Measurements from ENCODE around the gene PLXNB3.

Gene PLXNB3

DNA sequence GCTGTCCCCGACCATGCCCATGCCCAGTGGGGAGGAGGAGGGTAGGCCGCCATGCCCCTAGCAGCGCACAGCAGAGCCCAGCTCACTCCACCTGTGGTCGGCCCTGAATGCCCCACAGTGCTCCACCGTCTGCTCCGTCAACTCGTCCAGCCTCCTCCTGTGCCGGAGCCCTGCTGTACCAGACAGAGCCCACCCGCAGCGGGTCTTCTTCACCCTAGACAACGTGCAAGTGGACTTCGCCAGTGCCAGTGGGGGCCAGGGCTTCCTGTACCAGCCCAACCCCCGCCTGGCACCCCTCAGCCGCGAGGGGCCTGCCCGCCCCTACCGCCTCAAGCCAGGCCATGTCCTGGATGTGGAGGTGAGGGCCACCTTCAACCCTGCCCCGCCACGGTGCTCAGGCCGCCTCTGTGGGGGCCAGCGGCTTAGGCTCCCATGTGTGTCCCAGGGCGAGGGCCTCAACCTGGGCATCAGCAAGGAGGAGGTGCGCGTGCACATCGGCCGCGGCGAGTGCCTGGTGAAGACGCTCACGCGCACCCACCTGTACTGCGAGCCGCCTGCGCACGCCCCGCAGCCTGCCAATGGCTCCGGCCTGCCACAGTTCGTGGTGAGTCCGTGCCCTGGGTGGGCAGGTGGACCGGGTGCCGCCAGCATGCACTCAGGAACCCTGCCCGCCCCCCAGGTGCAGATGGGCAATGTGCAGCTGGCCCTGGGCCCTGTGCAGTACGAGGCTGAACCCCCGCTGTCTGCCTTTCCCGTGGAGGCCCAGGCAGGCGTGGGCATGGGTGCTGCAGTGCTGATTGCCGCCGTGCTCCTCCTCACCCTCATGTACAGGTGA is 9.9 kb downstream of the PLXNB3 start:
- no peak overlapping the region for H3K4me3 ChIP-seq (ENCODE audit: low read length)
- DNase-seq (ENCODE audit: low read depth): no peak

DNA sequence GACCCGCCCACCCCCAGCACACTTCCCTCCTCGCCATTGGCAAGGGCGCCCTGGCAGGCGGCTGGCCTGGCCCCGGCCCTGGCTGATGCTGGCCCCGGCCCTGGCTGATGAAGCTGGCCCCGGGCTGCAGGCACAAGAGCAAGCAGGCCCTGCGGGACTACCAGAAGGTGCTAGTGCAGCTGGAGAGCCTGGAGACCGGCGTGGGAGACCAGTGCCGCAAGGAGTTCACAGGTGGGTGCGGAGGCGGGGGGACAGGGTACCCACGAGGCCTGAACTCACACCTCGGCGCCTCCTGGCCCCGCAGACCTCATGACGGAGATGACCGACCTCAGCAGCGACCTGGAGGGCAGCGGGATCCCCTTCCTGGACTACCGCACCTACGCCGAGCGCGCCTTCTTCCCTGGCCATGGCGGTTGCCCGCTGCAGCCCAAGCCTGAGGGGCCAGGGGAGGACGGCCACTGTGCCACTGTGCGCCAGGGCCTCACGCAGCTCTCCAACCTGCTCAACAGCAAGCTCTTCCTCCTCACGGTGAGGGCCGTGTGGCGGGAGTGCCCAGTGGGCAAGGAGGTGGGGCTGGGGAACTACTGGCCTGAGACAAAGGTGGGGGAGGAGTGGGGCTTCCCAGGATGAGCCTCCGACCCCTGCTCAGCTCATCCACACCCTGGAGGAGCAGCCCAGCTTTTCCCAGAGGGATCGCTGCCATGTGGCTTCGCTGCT is 10.7 kb downstream of the PLXNB3 start:
- TF ChIP-seq, protein P1, sequence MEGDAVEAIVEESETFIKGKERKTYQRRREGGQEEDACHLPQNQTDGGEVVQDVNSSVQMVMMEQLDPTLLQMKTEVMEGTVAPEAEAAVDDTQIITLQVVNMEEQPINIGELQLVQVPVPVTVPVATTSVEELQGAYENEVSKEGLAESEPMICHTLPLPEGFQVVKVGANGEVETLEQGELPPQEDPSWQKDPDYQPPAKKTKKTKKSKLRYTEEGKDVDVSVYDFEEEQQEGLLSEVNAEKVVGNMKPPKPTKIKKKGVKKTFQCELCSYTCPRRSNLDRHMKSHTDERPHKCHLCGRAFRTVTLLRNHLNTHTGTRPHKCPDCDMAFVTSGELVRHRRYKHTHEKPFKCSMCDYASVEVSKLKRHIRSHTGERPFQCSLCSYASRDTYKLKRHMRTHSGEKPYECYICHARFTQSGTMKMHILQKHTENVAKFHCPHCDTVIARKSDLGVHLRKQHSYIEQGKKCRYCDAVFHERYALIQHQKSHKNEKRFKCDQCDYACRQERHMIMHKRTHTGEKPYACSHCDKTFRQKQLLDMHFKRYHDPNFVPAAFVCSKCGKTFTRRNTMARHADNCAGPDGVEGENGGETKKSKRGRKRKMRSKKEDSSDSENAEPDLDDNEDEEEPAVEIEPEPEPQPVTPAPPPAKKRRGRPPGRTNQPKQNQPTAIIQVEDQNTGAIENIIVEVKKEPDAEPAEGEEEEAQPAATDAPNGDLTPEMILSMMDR (conservative IDR thresholded peaks at IDR 0.05; ENCODE audit: low read depth, low read length): no peak
- no peak for DNase-seq (ENCODE audit: low read depth)
- no peak overlapping the region for H3K4me3 ChIP-seq (ENCODE audit: low read length)

More for the DNA sequence above, 9.9 kb downstream of the PLXNB3 start:
- TF ChIP-seq, protein P1 (conservative IDR thresholded peaks at IDR 0.05; ENCODE audit: low read depth, low read length): no peak

DNA sequence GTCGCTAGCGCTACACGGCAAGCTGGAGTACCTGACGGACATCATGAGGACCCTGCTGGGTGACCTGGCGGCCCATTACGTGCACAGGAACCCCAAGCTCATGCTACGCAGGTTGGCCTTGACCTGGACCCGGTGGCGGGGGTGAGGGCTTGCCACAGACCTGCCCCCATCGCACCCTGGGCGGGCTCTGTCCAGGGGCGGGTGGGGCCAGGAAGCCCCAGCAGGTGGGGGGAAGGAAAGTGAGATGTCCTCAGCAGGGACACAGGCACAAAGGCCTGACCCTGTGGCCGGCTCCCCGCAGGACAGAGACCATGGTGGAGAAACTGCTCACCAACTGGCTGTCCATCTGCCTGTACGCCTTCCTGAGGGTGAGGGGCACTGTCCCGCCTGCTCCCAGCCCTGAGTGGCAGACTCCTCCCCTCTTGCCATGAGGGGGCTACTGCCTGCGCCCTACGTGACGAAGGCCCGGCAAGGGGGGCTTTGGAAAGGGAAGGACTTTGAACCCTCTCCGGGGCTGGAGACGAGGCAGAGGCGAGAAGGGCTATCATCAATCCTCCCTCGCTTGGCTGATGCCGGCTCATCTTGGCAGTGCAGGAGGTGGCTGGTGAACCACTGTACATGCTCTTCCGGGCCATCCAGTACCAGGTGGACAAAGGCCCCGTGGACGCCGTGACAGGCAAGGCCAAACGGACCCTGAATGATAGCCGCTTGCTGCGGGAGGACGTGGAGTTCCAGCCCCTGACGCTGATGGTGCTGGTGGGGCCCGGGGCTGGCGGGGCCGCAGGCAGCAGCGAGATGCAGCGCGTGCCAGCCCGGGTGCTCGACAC is 11.5 kb downstream of the PLXNB3 start:
- TF ChIP-seq, protein P1 (conservative IDR thresholded peaks at IDR 0.05; ENCODE audit: low read depth, low read length): no peak
- H3K4me3 ChIP-seq (ENCODE audit: low read length): no peak overlapping the region
- DNase-seq (ENCODE audit: low read depth): no peak

DNA sequence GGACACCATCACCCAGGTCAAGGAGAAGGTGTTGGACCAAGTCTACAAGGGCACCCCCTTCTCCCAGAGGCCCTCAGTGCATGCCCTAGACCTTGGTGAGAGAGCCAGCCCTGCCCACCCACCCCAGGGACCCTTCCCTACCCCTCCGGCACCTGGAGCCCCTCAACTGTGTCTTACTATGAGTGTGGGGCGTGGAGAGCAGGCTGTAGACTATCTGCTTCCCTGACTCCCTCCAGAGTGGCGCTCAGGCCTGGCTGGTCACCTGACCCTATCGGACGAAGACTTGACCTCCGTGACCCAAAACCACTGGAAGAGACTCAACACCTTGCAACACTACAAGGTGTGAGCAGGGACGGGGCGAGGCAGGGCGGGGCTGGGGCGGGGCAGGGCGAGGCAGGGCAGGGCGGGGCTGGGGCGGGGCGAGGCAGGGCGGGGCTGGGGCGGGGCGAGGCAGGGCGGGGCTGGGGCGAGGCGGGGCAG is 12.1 kb downstream of the PLXNB3 start:
- DNase-seq (ENCODE audit: low read depth): no peak
- no peak overlapping the region for H3K4me3 ChIP-seq (ENCODE audit: low read length)
- TF ChIP-seq, protein P1 (conservative IDR thresholded peaks at IDR 0.05; ENCODE audit: low read depth, low read length): no peak

DNA sequence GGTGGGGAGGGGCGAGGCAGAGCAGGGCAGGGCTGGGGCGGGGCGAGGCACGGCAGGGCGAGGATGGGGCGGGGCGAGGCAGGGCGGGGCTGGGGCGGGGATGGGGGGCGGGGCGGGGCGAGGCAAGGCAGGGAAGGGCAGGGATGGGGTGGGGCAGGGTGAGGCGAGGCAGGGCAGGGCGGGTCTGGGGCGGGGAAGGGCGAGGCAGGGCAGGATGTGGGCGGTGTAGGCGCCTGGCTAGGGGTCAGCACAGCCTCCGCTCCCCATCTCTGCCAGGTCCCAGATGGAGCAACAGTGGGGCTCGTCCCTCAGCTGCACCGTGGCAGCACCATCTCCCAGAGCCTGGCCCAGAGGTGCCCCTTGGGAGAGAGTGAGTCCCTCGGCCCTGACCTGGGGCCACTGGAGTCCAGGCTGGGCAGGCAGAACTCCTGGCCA is 12.6 kb downstream of the PLXNB3 start:
- TF ChIP-seq, protein P1 (conservative IDR thresholded peaks at IDR 0.05; ENCODE audit: low read depth, low read length): no peak
- H3K4me3 ChIP-seq (ENCODE audit: low read length): no peak overlapping the region
- no peak for DNase-seq (ENCODE audit: low read depth)

DNA sequence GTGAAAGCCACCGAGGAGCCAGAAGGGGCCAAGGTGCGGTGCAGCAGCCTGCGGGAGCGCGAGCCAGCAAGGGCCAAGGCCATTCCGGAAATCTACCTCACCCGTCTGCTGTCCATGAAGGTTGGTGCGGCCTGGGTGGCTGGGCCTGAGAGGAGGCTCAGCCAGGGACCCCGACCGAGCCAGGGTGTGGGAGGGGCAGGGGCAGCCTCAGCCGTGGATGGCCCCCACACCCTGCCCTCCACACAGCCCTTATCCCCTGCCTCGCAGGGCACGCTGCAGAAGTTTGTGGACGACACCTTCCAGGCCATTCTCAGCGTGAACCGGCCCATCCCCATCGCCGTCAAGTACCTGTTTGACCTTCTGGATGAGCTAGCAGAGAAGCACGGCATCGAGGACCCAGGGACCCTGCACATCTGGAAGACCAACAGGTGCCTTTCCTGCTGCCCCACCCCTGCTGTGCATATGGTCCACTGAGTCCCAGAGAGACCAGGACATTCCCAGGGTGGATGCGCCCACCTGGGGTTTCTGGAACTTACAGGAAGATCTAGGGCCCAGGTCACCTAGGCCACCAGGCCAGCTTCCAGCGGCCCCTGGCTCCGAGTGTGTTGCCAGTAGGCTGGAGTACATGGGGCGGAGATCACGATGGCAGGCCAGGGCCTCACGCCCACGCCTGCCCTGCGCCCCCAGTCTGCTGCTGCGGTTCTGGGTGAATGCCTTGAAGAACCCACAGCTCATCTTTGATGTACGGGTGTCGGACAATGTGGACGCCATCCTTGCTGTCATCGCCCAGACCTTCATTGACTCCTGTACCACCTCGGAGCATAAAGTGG is 13.4 kb downstream of the PLXNB3 start:
- DNase-seq (ENCODE audit: low read depth): no peak
- TF ChIP-seq, protein P1 (conservative IDR thresholded peaks at IDR 0.05; ENCODE audit: low read depth, low read length): no peak
- H3K4me3 ChIP-seq (ENCODE audit: low read length): no peak overlapping the region

All from retinal pigment epithelial cell (primary cell).